Transverse colon (tissue), 4 donors: ENCODE data around the gene HIPK2.

ENCODE experiments used
- EP300 ChIP-seq: sonication (generic); formaldehyde crosslinking; IDR thresholded peaks from one replicate; pipeline ENCODE4 v1.6.1; 2017; ENCODE audit warnings: antibody characterized with exemption, low read depth
- POLR2A ChIP-seq: fragments of 450-650 bp; IDR thresholded peaks from one replicate; pipeline ENCODE4 v1.6.1; 2016; ENCODE audit warnings: antibody characterized with exemption, mild to moderate bottlenecking, moderate library complexity
- POLR2AphosphoS5 ChIP-seq, 3 donors: sonication (generic); formaldehyde crosslinking; IDR thresholded peaks; one replicate each; pipeline ENCODE4 v1.6.1; 2016; ENCODE audit warnings: antibody characterized with exemption in 3 of 3
- TF ChIP-seq, protein P1 (sequence below), 5 experiments: fragments of 200-600 bp in 3 of 5; fragments of 450-650 bp in 2 of 5; sonication (generic) in 3 of 5; IDR thresholded peaks; 1 replicate in 2 of 5; 2 replicates in 3 of 5; pipeline ENCODE4 v1.5.1; 2016 to 2017; ENCODE audit warnings: antibody characterized with exemption in 5 of 5, inconsistent platforms in 3 of 5, mild to moderate bottlenecking in 2 of 5, moderate library complexity in 1 of 5

- TF ChIP-seq, protein P1, sequence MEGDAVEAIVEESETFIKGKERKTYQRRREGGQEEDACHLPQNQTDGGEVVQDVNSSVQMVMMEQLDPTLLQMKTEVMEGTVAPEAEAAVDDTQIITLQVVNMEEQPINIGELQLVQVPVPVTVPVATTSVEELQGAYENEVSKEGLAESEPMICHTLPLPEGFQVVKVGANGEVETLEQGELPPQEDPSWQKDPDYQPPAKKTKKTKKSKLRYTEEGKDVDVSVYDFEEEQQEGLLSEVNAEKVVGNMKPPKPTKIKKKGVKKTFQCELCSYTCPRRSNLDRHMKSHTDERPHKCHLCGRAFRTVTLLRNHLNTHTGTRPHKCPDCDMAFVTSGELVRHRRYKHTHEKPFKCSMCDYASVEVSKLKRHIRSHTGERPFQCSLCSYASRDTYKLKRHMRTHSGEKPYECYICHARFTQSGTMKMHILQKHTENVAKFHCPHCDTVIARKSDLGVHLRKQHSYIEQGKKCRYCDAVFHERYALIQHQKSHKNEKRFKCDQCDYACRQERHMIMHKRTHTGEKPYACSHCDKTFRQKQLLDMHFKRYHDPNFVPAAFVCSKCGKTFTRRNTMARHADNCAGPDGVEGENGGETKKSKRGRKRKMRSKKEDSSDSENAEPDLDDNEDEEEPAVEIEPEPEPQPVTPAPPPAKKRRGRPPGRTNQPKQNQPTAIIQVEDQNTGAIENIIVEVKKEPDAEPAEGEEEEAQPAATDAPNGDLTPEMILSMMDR (IDR thresholded peaks at IDR 0.05), result no peak
- TF ChIP-seq POLR2A (no peak), EP300 (no peak), POLR2AphosphoS5 (IDR thresholded peaks at IDR 0.05) (no peak)
Measured at GRCh38 chr7:139777133-139777891, 486 bp downstream of the HIPK2 start.
